Measurements from ENCODE around the gene RHOBTB1. TPM values are rescaled to one million over a fixed set of nuclear protein-coding genes. Genes with fewer than 3 reads are reported as not detected.

RHOBTB1 gene
- total RNA-seq, 1 donor from 2014 or later, result 21.5 TPM

- H3K4me2 ChIP-seq, result no peak overlapping the region
- no peaks in the 10 kb centered on the region for H3K9me3 ChIP-seq (ENCODE audit: low read depth)
- no peak overlapping the region for H3K4me3 ChIP-seq
- H3K36me3 ChIP-seq, result no peaks in the 10 kb centered on the region
- Mint-ChIP-seq H3K27ac (no peak overlapping the region), H3K9me3 (peaks cover 17% of the 10 kb centered on the region), H3K27me3 (ENCODE audit: insufficient read depth, low read depth) (peaks cover 5% of the 10 kb centered on the region), H3K36me3 (peaks cover 25% of the 10 kb centered on the region), H3K4me1 (peaks cover 15% of the 10 kb centered on the region), H3K4me3 (no peak overlapping the region)
- no peak overlapping the region for H3K9ac ChIP-seq
- H4K20me1 ChIP-seq (ENCODE audit: low read depth), result no peaks in the 10 kb centered on the region
- H3F3A ChIP-seq (ENCODE audit: low read depth), result no peaks in the 10 kb centered on the region
- no peaks in the 10 kb centered on the region for H3K4me1 ChIP-seq
- H3K79me2 ChIP-seq (ENCODE audit: low read depth), result no peaks in the 10 kb centered on the region
- DNase-seq (ENCODE audit: low spot score), result no peak
- H3K27me3 ChIP-seq, result no peaks in the 10 kb centered on the region
- TF ChIP-seq EZH2 (IDR thresholded peaks at IDR 0.05), result no peak
- TF ChIP-seq CTCF (IDR thresholded peaks at IDR 0.05), result no peak
- no peak for TF ChIP-seq EZH2phosphoT487 (IDR thresholded peaks at IDR 0.05)
- no peak overlapping the region for H2AFZ ChIP-seq (replicated peaks)
- H3K27ac ChIP-seq, result no peak overlapping the region
These were observed 40.9 kb downstream of the RHOBTB1 start for GRCh38 chr10:60903096-60903495.

- Histone ChIP-seq H3K4me2 (no peak overlapping the region), H2AFZ (replicated peaks) (no peak overlapping the region), H3K27me3 (no peaks in the 10 kb centered on the region), H3K27ac (no peak overlapping the region), H3K9me3 (ENCODE audit: low read depth) (no peaks in the 10 kb centered on the region), H3K36me3 (no peaks in the 10 kb centered on the region), H3K4me3 (no peak overlapping the region), H3K79me2 (ENCODE audit: low read depth) (no peaks in the 10 kb centered on the region), H3F3A (ENCODE audit: low read depth) (no peaks in the 10 kb centered on the region), H3K4me1 (no peaks in the 10 kb centered on the region), H4K20me1 (ENCODE audit: low read depth) (no peaks in the 10 kb centered on the region), H3K9ac (no peak overlapping the region)
- TF ChIP-seq CTCF (IDR thresholded peaks at IDR 0.05) (no peak), EZH2 (IDR thresholded peaks at IDR 0.05) (no peak), EZH2phosphoT487 (IDR thresholded peaks at IDR 0.05) (no peak)
- Mint-ChIP-seq H3K27ac (no peak overlapping the region), H3K27me3 (ENCODE audit: insufficient read depth, low read depth) (peaks cover 3% of the 10 kb centered on the region), H3K9me3 (peaks cover 7% of the 10 kb centered on the region), H3K4me3 (no peak overlapping the region), H3K4me1 (peaks cover 12% of the 10 kb centered on the region), H3K36me3 (peaks cover 14% of the 10 kb centered on the region)
- DNase-seq (ENCODE audit: low spot score), result no peak
These were observed 42.3 kb downstream of the RHOBTB1 start for GRCh38 chr10:60901561-60902235.

- H3K9ac ChIP-seq, result no peak overlapping the region
- no peaks in the 10 kb centered on the region for H3K9me3 Mint-ChIP-seq
- H4K20me1 ChIP-seq (ENCODE audit: low read depth), result no peaks in the 10 kb centered on the region
- no peak overlapping the region for H3K4me3 ChIP-seq
- no peak overlapping the region for H2AFZ ChIP-seq (replicated peaks)
- DNase-seq (ENCODE audit: low spot score), result no peak
- H3K36me3 ChIP-seq, result no peaks in the 10 kb centered on the region
- no peaks in the 10 kb centered on the region for H3K27me3 ChIP-seq
- H3K4me1 ChIP-seq, result no peaks in the 10 kb centered on the region
- H3K9me3 ChIP-seq (ENCODE audit: low read depth), result no peaks in the 10 kb centered on the region
- TF ChIP-seq EZH2 (IDR thresholded peaks at IDR 0.05) (no peak), CTCF (IDR thresholded peaks at IDR 0.05) (no peak), EZH2phosphoT487 (IDR thresholded peaks at IDR 0.05) (no peak)
- no peaks in the 10 kb centered on the region for H3F3A ChIP-seq (ENCODE audit: low read depth)
- no peak overlapping the region for H3K4me3 Mint-ChIP-seq
- H3K79me2 ChIP-seq (ENCODE audit: low read depth), result no peaks in the 10 kb centered on the region
- no peaks in the 10 kb centered on the region for H3K27me3 Mint-ChIP-seq (ENCODE audit: insufficient read depth, low read depth)
- no peak overlapping the region for H3K27ac ChIP-seq
- H3K4me1 Mint-ChIP-seq, result peaks cover 7% of the 10 kb centered on the region
- H3K27ac Mint-ChIP-seq, result no peak overlapping the region
- H3K4me2 ChIP-seq, result no peak overlapping the region
- peaks cover 3% of the 10 kb centered on the region for H3K36me3 Mint-ChIP-seq
These were observed 44.7 kb downstream of the RHOBTB1 start for GRCh38 chr10:60899266-60899665.
